VCaP (cell line): ENCODE data around the gene ADAMTS14.

Source experiments
- H3K27ac ChIP-seq: fragments of 450-650 bp; 2 replicates; pipeline ENCODE4 v1.5.1; 2017
- TF ChIP-seq, protein P1 (sequence below): fragments of 450-650 bp; conservative IDR thresholded peaks from 2 replicates; pipeline ENCODE4 v1.5.1; 2017; ENCODE audit warnings: mild to moderate bottlenecking, moderate library complexity

Gene ADAMTS14

DNA sequence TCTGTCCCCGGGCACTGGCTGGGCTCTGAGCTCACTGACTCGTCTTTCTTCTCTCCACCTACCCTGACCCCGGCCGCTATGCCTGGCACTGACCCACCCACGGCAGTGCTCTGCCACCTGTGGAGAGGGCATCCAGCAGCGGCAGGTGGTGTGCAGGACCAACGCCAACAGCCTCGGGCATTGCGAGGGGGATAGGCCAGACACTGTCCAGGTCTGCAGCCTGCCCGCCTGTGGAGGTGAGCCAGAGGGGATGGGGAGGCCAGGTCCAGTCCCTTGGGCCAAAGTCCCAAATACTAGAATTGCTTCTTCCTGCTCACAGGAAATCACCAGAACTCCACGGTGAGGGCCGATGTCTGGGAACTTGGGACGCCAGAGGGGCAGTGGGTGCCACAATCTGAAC is 85.5 kb downstream of the ADAMTS14 start:
- no peak overlapping the region for H3K27ac ChIP-seq
- TF ChIP-seq, protein P1, sequence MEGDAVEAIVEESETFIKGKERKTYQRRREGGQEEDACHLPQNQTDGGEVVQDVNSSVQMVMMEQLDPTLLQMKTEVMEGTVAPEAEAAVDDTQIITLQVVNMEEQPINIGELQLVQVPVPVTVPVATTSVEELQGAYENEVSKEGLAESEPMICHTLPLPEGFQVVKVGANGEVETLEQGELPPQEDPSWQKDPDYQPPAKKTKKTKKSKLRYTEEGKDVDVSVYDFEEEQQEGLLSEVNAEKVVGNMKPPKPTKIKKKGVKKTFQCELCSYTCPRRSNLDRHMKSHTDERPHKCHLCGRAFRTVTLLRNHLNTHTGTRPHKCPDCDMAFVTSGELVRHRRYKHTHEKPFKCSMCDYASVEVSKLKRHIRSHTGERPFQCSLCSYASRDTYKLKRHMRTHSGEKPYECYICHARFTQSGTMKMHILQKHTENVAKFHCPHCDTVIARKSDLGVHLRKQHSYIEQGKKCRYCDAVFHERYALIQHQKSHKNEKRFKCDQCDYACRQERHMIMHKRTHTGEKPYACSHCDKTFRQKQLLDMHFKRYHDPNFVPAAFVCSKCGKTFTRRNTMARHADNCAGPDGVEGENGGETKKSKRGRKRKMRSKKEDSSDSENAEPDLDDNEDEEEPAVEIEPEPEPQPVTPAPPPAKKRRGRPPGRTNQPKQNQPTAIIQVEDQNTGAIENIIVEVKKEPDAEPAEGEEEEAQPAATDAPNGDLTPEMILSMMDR, result no peak

DNA sequence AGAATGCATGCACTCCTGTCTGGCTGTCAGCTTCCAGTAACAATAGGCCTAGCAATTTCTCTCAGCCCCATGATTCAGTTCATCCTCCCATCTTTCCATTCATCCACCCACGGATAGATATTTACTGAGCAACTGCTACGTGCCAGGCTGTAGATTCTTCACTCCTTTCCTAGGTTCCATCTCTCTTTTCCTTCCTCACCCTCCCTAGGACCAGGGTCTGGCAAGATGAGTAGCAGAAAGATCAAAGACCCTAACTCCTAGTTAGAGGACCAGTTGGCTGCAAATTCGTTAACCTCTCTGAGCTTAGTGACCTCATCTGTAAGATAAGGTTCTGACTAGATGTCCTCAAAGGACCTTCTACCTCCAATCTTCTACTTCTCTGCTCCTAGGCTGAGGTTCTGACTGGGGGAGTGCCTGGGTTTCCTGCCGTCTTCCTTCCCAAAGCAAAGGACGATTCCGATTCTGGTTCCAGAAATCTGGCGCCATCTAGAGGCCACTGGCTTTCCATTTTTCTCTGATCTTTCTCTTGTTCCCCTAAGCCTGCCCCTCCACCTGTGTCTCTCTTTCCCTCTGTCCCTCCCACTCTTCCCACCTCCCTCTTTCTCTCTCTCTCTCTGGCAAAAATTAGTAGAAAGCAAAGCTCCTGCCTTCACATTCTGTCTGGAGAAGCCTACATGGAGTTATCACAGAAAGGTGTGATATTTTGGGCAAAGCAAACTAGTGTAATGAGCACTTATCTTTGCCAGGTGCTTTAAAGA is 86.6 kb downstream of the ADAMTS14 start:
- TF ChIP-seq, protein P1, result peak; percentile 81
- no peak overlapping the region for H3K27ac ChIP-seq

DNA sequence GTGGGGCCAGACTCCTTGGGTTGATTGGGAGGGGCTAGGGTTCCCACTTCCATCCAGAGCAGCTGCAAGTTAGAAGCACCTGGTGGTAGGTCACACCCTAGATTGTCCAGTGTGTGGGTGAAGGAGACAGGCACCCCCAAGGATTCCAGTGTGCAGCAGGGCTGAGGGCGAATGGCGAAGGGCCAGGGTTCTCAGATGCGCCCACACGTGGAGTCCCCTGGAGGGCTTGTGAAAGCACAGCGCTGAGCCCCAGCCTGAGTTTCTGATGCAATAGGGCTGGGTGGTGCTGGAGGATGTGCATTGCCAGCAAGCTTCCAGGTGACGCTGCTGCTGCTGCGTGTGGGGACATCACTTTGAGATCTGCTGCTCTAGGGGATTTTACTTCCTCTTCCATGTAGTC is 87.5 kb downstream of the ADAMTS14 start:
- TF ChIP-seq, protein P1, result no peak
- H3K27ac ChIP-seq, result no peak overlapping the region

DNA sequence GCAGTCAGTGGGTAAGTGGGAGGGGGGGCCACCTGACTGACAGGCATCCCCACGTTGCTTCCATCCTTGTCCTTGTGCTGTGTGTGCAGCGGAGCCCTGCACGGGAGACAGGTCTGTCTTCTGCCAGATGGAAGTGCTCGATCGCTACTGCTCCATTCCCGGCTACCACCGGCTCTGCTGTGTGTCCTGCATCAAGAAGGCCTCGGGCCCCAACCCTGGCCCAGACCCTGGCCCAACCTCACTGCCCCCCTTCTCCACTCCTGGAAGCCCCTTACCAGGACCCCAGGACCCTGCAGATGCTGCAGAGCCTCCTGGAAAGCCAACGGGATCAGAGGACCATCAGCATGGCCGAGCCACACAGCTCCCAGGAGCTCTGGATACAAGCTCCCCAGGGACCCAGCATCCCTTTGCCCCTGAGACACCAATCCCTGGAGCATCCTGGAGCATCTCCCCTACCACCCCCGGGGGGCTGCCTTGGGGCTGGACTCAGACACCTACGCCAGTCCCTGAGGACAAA is 88.0 kb downstream of the ADAMTS14 start:
- TF ChIP-seq, protein P1, result no peak
- H3K27ac ChIP-seq, result no peak overlapping the region

DNA sequence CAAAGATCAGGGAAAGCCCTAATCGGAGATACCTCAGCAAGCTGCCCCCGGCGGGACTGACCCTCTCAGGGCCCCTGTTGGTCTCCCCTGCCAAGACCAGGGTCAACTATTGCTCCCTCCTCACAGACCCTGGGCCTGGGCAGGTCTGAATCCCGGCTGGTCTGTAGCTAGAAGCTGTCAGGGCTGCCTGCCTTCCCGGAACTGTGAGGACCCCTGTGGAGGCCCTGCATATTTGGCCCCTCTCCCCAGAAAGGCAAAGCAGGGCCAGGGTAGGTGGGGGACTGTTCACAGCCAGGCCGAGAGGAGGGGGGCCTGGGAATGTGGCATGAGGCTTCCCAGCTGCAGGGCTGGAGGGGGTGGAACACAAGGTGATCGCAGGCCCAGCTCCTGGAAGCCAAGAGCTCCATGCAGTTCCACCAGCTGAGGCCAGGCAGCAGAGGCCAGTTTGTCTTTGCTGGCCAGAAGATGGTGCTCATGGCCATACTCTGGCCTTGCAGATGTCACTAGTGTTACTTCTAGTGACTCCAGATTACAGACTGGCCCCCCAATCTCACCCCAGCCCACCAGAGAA is 88.8 kb downstream of the ADAMTS14 start:
- no peak overlapping the region for H3K27ac ChIP-seq
- TF ChIP-seq, protein P1, result peak; percentile 35; the same call in 1 of the 2 replicates

DNA sequence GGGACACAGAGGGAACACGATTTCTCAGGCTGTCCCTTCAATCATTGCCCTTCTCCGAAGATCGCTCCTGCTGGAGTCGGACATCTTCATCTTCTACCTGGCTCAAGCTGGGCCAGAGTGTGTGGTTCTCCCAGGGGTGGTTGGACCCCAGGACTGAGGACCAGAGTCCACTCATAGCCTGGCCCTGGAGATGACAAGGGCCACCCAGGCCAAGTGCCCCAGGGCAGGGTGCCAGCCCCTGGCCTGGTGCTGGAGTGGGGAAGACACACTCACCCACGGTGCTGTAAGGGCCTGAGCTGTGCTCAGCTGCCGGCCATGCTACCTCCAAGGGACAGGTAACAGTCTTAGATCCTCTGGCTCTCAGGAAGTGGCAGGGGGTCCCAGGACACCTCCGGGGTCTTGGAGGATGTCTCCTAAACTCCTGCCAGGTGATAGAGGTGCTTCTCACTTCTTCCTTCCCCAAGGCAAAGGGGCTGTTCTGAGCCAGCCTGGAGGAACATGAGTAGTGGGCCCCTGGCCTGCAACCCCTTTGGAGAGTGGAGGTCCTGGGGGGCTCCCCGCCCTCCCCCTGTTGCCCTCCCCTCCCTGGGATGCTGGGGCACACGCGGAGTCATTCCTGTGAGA is 89.5 kb downstream of the ADAMTS14 start:
- no peak overlapping the region for H3K27ac ChIP-seq

More for the DNA sequence above, 89.5 kb downstream of the ADAMTS14 start:
- TF ChIP-seq, protein P1, result no peak
